Glomerular endothelial cell (primary cell): ENCODE measurements around the gene DLG1. TPM values are rescaled to one million over a fixed set of nuclear protein-coding genes. Genes with fewer than 3 reads are reported as not detected.
A peak's percentile ranks its signal among the peaks of the same experiment; 100 is the strongest.

Experiments
- DNase-seq: peaks from one replicate; pipeline ENCODE4 v3.0.0-alpha.2; 2011; ENCODE audit warnings: low read depth, low spot score; ENCODE audit errors: extremely low read depth
- total RNA-seq: library from RNA; depleted of rRNA; stranded (reverse); fragments of >200 nt; gene quantifications from 2 replicates; pipeline ENCODE4 v1.2.3, GENCODE V29; 2015

The DLG1 gene
- total RNA-seq, 1 donor from 2014 or later: 105 TPM

DNA sequence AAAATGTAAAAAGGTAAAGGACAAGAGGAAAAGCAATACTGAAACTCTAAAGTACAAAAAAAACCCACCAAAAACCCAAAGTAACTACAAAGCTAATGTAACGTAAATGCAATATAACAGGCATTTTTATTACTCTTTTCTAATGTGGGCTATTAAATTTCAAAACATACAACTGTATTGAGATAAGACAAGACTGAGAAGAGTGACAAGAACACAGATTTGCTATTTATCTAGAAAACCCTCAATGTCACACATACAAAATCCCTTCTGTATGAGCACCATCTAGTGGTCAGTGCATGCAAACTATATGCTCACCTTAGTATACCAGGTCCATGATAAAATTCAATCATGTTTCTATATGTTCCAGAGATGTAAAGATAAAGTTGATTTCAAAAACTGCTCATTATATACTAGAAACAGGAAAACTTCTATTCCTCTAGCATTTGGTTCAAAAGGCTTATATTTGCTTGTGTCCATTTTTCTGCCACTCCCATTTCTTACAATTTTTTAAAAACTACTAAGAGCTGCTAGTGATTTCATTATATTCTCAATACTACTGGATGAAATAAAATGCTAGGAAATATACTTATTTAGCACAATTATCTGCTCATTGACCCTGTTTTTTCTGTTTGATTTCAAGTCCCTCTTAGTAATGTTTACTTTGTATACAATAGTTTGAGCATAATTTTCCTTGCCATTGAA, 111.4 kb downstream of the DLG1 start:
- DNase-seq: peak; percentile 44

DNA sequence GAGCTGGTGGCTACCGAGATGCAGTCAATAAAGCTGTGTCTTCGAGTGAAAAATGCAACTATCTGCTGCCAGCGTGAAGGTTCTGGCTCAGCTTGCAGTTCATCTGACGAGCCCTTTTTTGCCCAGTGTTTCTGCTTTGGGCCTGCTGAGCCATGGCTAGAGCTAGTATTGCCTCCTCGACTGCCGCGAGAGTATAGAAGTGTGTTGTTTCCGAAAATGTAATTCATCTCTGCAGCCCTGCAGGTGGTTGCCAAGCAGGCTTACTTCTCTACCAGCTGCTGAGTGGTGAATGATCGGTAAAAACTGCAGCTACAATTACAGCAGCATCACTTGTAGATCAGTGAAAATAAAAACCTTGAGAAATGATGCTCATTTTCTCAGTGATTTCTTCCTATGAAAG, 114.8 kb downstream of the DLG1 start:
- DNase-seq: no peak

DNA sequence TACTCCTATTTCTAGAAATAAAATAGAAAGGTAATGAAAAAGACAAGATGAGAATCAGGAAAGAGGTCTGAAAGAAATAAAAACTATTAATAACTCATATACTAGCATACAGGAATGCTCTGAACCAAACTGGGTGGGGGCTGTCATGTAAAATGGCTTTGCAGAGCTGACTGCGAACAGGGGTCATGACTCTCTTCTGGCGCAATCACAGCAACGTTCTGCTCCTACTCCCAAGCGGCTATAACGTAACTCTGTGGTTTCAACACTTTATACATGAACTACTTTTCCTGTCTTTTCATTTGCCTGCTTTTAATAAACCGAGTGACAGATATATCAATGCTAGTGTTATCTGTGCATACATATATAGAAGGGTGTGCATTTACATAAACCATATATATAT, 116.7 kb downstream of the DLG1 start:
- no peak for DNase-seq

DNA sequence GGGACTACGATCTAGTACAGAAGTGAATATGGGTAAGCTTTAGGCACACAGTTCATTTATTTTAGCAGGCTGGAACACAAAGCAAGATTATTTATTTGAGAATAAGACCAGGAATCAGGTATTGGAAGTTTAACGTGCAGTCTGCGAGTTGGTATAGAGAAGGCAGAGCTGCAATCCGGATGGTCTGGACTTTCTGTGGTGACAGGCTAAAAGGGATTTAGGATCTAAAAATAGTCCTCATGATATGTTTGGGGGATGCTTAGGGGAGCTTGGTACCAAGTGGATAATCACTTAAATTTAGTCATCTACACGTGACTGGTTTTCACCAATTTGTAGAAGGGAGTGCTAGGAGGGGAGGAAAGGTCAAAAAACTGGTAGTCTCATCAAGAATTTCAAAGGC, 119.4 kb downstream of the DLG1 start:
- DNase-seq: no peak

DNA sequence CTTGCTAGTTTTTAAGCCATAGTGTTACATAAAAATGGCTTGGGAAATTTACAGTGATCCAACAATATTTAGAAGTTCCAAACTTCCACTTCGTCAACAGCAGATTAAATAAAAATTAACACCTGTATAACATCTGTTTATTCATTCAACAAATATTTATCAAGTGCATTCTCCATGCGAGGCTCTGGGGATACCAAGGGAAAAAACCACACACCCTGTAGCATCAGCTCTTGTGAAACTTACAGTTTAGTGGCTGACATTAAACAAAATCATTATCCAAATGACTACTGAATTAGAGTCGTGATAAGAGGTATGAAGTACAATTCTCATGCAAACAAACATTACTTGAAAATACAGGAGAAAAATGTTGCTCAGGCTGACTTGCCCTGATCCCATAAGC, 122.9 kb downstream of the DLG1 start:
- no peak for DNase-seq

DNA sequence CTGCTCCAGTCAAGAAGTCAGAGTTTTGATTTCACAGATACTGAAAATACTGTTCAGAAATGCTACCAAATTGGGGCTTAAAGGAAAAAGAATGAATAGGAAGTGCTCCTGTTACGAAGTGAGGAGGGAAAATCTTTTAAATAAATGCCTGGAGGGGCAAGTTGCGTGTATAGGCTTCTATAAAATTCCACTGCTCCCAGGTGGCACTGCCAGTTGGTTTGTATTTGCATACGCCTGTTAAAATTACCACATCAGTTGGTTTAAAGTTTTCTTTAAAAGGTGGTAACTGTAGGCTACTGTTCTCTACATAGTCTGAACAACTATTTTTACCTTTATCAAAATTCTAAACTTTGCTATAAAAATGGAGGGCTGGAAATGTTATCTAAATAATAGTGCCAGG, 123.5 kb downstream of the DLG1 start:
- DNase-seq: no peak

DNA sequence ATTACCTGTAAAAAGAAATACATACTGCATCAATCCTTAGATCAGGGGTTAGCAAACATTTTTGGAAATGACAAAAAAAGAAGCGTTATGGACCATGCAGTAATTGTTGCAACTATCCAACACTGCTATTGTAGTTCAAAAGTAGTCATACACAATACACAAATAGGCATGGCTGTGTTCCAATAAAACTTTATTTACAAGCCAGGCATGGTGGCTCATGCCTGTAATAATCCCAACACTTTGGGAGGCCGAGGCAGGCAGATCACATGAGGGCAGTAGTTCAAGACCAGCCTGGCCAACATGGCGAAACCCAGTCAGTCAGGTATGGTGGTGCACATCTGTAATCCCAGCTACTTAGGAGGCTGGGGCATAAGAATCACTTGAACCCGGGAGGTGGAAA, 124.8 kb downstream of the DLG1 start:
- DNase-seq: no peak

DNA sequence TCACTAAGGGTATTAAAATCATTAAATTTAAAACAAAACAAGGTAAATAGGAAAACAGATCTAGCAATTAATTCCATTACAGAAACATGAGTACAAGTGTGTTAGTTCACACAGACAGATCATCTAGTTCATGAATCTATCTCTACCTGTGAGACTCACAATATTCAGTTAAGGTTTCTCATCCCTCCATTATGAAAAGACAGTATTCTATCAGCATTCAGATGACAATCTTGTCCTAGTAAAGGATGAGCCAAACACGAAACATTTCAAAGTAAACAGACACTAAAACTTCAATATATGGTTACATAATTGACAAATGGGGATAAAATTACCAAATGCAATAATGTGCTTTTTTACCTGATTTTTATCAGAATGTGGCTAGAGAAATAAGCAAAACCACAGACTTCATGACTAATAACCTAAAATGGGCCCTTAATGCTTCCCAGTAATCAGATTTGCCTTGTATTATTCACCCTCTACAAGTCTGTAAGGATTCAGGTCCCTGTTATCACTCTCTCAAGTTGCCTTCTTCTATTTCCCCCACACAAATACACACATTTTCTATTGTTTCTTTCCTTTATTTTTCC, 126.8 kb downstream of the DLG1 start:
- DNase-seq: no peak

DNA sequence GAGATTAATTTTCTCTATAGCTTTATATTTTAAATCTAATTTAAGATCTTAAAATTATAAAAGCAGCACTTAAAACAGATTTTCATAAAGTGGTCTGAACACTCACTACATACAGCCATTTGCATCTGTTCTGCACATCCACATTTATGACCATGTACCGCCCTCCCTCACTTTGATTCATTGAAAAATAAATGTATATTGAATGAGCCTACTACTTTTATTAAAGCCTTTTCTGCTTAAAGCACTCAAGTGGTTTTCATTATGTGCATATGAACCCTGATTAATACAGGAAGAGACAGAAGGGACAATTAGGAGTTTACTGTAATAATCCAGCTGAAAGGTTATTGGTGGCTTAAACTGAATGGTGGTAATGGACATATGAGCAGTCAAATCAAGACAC, 129.4 kb downstream of the DLG1 start:
- no peak for DNase-seq

DNA sequence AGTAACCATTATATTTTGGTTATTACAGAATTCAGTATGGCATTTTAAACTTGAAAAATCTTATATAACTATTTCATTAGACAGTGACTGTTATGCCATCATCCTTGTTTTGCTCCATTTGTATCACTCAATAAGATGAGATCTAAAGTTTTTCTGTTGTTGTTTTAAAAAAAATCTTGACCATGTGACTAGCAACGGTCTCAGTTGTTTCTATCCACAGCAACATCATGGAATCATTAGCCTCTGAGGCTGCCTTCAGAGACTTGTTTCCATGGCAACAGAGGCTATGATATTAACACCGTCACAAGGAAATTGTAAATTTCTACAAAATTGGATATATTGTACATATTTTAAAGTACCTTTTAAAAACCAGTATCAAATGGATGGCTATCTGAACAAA, 129.8 kb downstream of the DLG1 start:
- no peak for DNase-seq

DNA sequence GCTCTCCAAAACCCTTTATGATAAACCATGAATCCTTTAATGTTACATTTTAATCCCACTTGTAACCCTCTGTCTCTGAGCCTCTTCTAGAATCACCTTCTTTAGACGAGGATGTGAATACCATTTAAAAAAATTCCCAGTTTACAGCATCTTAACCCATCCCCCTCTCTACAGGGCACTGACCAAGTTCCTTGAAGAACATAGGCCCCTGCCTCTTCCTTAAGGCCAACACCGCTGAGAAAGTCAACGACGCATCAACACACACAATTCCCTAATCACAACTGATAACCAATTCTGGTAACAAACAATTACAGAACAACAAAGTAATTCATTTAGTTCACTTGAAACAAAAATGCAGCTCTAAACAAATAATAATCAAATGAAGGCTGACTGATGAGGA, 130.3 kb downstream of the DLG1 start:
- DNase-seq: no peak

DNA sequence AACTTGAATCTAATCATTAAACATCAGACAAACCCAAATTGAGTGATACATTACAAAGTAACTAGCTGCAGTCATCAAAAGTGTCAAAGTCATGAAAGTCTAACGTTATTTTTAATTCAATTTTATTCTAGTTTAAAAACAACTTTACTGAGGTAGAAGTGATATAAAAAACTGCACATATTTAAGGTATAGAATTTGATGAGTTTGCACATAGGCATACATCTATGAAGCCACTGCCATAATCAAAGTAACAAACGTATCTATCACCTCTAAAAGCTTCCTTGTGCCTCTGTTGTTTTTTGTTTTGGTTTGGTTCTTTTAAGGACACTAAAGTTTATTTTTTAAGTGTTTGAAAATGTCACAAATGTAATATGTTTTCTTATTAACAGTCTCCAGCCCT, 130.9 kb downstream of the DLG1 start:
- DNase-seq: no peak

DNA sequence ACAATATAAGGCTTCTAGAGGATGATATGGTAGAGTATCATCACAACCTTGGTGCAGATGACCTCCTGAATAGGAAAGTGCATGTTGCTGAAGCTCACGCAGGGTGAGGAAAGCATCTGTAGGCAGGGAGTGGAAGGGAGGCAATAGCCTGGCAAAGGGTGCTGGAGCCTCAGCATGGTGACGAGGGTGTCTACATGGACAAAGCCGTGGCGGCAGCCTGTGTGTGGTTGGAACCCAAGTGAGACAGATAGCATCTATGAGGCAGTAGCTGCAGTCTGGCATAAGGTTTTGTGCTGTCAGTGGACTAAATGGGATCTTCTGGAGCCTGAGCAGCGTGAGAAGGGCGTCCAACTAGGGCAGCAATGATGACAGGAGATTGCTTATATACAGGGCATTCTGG, 132.5 kb downstream of the DLG1 start:
- DNase-seq: no peak

DNA sequence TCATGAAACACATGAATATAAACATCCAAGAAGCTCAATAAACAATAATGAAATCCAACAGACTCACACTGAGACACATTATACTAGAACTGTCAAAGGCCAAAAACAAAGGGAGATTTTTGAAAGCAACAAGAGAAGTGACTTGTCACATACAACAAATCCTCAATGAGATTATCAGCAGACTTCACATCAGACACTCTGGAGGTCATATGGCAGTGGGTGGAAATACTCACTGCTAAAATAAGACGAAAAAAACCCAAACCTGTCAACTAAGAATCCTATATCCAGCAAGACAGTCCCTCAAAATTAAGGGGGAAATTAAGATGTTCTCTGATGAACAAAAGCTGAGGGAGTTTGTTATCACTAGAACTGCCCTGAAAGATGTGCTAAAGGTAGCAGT, 143.4 kb downstream of the DLG1 start:
- DNase-seq: no peak

DNA sequence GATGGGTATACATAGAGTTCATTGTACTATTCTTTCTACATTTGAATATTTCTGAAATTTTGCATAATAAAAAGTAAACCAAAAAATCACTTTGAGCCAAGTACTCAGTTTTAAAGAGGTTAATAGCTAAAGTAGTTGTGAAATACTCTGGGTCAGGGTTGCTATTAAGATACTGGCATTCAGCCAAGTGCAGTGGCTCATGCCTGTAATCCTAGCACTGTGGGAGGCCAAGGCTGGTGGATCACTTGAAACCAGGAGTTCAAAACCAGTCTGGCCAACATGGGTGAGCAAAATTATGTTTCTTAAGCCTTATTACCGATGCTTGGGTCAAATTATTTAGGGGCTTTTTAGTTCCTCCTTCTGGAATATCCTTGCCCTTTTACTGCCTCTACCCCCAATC, 146.8 kb downstream of the DLG1 start:
- no peak for DNase-seq

DNA sequence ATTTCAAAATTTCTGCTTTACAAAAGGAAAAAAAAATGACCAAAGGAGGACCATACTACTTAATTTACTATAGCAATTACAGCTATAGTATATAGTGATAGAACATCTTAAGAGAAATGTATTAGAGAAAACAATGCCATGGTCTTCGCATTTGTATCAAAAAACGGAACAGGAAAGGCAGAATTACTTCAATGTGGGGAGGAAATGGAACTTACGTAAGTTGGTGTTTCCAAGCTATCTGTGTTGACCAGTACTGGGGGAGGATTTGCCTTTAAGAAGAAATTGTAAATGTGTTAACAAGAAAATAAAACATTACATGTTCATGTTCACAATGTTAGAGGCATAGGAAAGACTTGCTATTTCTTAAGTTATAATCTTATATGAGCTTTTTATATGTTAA, 148.9 kb downstream of the DLG1 start:
- DNase-seq: peak; percentile 20

DNA sequence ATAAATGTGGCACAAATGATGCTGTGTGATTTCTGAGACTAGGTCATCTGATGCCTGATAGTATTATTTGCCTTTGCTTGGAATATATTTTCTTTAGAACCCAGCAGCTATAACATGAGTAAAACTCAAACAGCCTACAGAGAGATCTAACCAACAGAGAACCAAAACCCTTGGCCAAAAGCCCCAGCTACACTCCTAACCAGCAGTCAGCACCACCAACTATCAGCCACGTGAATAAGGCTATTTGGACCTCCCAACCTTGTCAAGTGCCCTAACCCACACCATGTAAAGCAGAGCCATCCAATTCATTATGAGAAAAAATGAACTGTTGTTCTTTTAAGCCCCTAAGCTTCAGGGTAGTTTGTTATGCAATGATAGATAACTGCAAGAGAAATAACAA, 154.2 kb downstream of the DLG1 start:
- no peak for DNase-seq

DNA sequence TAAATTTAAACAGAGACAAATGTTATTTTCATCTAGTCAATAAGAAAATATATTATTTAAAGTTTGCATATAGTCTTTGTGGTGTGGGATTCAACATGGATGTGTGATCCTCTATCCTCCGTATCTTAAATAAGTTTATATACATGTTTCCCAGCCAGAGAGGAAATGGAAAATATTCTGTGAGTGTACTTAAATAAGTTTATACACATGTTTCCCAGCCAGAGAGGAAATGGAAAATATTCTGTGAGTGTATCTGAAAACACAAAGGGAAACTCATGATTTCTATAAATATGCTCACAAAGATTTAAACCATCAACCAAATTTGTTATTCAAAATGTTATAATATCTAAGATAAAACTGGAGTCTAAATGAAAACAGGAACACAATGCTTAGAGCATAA, 158.8 kb downstream of the DLG1 start:
- no peak for DNase-seq

DNA sequence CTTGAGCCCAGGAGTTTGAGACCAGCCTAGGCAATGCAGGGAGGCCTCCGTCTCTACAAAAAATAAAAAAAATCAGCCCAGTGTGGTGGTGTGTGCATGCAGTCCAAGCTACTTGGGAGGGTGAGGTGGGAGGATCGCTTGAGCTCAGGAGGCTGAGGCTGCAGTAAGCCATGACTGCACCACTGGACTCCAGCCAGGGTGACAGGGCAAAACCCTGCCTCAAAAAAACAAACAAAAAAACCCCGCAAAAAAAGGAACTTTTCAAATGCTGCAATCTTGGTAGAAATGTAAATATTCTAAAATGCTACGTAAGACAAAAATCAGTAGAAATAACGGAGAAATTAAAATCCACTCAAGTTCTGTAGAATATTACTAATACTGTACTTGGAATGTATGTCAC, 160.7 kb downstream of the DLG1 start:
- no peak for DNase-seq

DNA sequence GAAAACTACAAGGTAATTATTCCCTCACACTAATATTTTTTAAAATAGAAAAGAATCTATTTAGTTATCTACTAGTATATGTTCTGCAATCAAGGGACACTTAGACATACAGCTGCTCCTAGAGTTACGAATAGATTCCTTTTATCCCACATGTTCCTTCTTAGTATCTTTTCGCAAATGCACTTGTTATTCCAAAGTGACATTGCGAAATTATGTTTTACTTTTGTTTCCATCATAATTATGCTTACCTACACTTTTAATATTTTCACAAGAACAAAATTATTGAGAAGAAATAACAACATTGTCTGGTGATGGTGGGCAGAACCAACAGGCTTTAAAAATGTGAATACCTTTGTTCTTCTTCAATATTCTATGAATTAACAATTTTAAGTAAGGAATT, 161.7 kb downstream of the DLG1 start:
- no peak for DNase-seq

DNA sequence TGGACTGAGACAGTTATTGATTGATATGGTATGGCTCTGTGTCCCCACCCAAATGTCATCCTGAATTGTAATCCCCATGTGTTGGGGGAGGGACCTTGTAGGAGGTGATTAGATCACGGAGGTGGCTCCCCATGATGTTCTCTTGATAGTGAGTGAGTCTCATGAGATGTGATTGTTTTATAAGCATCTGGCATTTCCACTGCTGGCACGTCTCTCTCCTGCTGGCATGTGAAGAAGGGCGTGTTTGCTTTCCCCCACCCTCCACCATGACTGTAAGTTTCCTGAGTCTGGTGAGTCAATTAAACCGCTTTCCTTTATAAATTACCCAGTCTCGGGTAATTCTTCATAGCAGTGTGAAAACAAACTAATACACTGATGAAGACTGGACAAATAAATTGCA, 163.2 kb downstream of the DLG1 start:
- no peak for DNase-seq

DNA sequence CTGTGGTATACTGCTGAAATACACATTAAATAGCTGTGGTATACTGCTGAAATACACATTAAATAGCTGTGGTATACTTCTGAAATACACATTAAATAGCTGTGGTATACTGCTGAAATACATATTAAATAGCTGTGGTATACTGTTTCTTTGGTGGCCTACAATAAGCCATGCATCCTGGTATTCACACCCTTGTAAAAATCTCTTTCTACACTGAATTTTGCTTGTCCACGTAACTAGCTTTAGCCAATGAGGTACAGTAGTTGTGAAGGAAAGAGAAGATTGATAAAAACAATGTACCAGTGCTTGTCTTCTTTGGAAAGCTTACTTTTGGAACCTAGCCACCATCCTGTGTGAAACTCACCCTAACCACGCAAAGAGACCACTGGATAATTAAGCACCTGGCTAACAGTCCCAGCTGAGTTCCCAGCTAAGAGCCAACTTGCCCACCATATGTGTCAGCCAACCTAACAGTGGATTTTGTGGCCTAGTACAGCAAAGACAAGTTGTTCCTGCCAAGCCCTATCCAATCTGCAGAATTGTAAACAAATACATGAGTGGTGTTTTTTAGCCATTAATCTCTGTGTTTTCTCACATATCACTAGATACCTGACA, 165.4 kb downstream of the DLG1 start:
- DNase-seq: no peak

DNA sequence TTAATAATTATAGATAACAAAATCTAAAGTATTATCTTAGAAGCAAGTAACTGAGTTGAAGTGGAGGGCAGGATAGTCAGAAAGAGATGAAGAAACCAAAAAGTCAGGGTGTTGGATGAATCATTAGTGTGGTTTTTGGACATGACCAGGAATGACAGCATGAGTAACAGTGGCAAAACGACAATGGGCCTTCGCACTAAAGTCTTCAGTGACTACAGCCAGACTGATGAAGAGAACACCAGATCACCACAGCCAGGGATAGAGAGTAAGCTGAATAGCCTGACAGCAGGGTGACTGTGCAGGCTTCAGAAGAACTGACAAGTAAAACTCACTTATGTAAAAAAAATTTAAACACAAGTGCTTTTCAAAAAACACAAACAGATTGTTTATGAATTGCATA, 172.8 kb downstream of the DLG1 start:
- no peak for DNase-seq
